Measurements from ENCODE around the gene RABGGTB.
"Not testable (repeated sequence)": the region's sequence is repeated elsewhere in the genome, so short reads cannot be mapped to it uniquely, and the experiment has no call there.

The RABGGTB gene

GRCh38 chr1:75785983-75786853, at the start of gene RABGGTB:
Gene RABGGTB (plus strand): TSS chr1:75786256. CDS start chr1:75786272, 16 bp downstream.
- peak; percentile 94 for DNase-seq

- DNase-seq = no peak
Observed at GRCh38 chr1:75742047-75742625, 43.9 kb upstream of the RABGGTB start.

GRCh38 chr1:75745276-75745675, 40.8 kb upstream of the RABGGTB start:
- DNase-seq = no peak

GRCh38 chr1:75757210-75757609, 28.8 kb upstream of the RABGGTB start:
- not testable (repeated sequence) for DNase-seq

GRCh38 chr1:75758543-75758942, 27.5 kb upstream of the RABGGTB start:
- DNase-seq = not testable (repeated sequence)

- DNase-seq = no peak
Observed at GRCh38 chr1:75764057-75764655, 21.9 kb upstream of the RABGGTB start.

GRCh38 chr1:75765697-75766355, 20.2 kb upstream of the RABGGTB start:
- DNase-seq = no peak

- DNase-seq = no peak
Observed at GRCh38 chr1:75768016-75768415, 18.0 kb upstream of the RABGGTB start.

- DNase-seq = no peak
Observed at GRCh38 chr1:75770761-75771160, 15.3 kb upstream of the RABGGTB start.

- no peak for DNase-seq
Observed at GRCh38 chr1:75771978-75772377, 14.1 kb upstream of the RABGGTB start.

GRCh38 chr1:75777812-75778211, 8.2 kb upstream of the RABGGTB start:
- DNase-seq = not testable (repeated sequence)

GRCh38 chr1:75778694-75779093, 7.4 kb upstream of the RABGGTB start:
- DNase-seq = not testable (repeated sequence)

- DNase-seq = not testable (repeated sequence)
Observed at GRCh38 chr1:75780183-75780582, 5.9 kb upstream of the RABGGTB start.

- not testable (repeated sequence) for DNase-seq
Observed at GRCh38 chr1:75783920-75784319, 2.1 kb upstream of the RABGGTB start.

GRCh38 chr1:75785320-75785982, 605 bp upstream of the RABGGTB start:
- DNase-seq = peak; percentile 17

- no peak for DNase-seq
Observed at GRCh38 chr1:75786901-75787493, 941 bp downstream of the RABGGTB start.

- no peak for DNase-seq
Observed at GRCh38 chr1:75787524-75787923, 1.5 kb downstream of the RABGGTB start.

GRCh38 chr1:75789988-75790387, 3.9 kb downstream of the RABGGTB start:
- no peak for DNase-seq

GRCh38 chr1:75791022-75791421, 5.0 kb downstream of the RABGGTB start:
- no peak for DNase-seq

- DNase-seq = no peak
Observed at GRCh38 chr1:75792091-75792490, 6.0 kb downstream of the RABGGTB start.

- DNase-seq = no peak
Observed at GRCh38 chr1:75794382-75794781, 8.3 kb downstream of the RABGGTB start.

- no peak for DNase-seq
Observed at GRCh38 chr1:75795703-75796193, 9.7 kb downstream of the RABGGTB start.

Data from RPMI8226 (cell line).